ENCODE measurements around the gene SGTA.
"Not testable (repeated sequence)": the region's sequence is repeated elsewhere in the genome, so short reads cannot be mapped to it uniquely, and the experiment has no call there.

Gene SGTA

GRCh38 chr19:2805261-2805900, 22.3 kb upstream of the SGTA start:
- no peak for TF ChIP-seq ZNF274 (IDR thresholded peaks at IDR 0.05; ENCODE audit: low read depth, low read length)
- H3K4me3 ChIP-seq (ENCODE audit: low read length), result no peak overlapping the region

DNA sequence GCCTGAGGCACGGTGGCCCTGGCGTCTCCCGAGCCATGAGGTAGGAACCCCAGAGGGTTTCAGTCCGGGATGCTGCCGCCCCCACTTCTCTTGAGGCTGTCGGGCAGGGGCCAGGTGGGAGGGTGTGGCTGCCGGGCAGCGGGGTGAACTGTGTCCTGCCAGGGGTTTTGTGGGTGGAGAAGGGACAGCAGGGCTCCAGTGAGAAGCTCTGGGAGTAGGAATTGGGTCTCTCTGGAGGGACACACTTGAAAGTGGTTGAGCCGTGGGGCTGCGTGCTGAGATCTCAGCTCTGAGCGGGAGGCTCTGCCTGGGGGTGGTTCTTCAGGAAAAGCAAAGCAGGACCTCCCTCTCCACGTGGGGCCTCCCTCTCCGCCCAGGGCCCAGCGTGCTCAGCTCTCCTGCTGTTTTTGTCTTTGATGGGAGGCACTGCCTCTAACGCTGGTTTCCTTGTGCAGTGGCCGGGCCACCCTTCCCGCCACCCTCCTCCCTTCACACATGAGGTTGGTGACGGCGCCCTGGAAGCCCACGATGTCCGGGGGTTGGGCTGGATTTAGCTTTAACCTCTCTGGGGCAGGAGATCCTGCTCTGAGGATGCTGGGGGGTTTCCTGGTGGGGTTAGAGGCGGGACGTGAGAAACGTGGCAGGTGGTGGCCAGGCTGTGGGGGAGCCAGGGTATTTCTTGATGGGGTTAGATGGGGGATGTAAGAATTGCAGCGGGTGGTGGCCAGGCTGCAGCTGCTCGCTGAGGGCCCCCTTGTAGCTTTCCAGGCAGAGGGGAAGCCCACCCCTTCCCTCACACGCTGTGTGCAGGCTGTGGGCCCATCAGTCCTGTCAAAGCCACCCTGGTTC, 21.3 kb upstream of the SGTA start:
- H3K4me3 ChIP-seq (ENCODE audit: low read length), result no peak overlapping the region
- no peak for TF ChIP-seq ZNF274 (IDR thresholded peaks at IDR 0.05; ENCODE audit: low read depth, low read length)

DNA sequence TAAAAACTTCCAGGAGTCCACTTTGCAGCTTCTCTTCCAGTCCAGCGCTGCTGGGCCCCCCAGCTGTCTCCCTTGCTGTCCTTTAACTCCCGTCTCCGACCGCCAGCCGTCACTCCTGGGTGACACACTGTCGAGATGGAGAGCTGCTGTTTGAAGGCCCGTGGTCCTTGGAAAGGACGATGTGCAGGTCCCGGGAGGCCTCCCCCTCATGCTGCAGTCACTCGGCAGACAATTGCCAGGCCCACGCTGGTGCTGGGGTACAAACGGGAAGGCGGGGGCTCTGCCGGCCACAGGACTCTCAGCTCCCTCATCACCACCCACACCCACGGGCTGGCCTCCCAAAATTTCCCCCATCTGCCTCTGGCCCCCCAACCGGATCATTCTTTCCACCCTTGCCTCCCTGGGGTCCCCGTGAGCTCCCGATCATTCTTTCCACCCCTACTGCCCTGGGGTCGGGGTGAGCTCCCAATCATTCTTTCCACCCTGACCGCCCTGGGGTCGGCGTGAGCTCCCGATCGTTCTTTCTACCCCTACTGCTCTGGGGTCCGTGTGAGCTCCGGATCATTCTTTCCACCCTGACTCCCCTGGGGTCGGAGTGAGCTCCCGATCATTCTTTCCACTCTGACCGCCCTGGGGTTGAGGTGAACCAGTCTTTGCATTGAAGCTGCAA, 20.5 kb upstream of the SGTA start:
- no peak for TF ChIP-seq ZNF274 (IDR thresholded peaks at IDR 0.05; ENCODE audit: low read depth, low read length)
- H3K4me3 ChIP-seq (ENCODE audit: low read length), result no peak overlapping the region

DNA sequence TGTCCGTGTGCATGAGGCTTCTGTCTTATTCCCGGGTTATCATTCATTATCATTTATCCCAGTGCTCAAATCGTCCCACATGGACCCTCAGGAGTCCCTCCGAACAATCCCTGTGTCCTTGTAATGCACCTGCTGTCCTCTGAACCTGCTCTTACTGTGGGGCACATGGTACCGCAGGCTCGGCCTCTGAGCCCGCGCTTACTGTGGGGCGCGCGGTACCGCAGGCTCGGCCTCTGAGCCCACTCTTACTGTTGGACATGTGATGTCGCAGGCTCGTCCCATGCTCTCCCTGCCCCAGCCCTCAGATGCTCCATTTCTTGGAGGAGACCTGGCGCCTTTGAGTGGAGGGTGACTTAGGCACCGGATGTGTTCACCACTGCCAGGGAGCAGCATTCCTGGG, 19.8 kb upstream of the SGTA start:
- no peak for TF ChIP-seq ZNF274 (IDR thresholded peaks at IDR 0.05; ENCODE audit: low read depth, low read length)
- H3K4me3 ChIP-seq (ENCODE audit: low read length), result no peak overlapping the region

GRCh38 chr19:2800506-2800905, 17.4 kb upstream of the SGTA start:
- no peak overlapping the region for H3K4me3 ChIP-seq (ENCODE audit: low read length)
- no peak for TF ChIP-seq ZNF274 (IDR thresholded peaks at IDR 0.05; ENCODE audit: low read depth, low read length)

GRCh38 chr19:2799273-2800020, 16.4 kb upstream of the SGTA start:
- no peak overlapping the region for H3K4me3 ChIP-seq (ENCODE audit: low read length)
- no peak for TF ChIP-seq ZNF274 (IDR thresholded peaks at IDR 0.05; ENCODE audit: low read depth, low read length)

DNA sequence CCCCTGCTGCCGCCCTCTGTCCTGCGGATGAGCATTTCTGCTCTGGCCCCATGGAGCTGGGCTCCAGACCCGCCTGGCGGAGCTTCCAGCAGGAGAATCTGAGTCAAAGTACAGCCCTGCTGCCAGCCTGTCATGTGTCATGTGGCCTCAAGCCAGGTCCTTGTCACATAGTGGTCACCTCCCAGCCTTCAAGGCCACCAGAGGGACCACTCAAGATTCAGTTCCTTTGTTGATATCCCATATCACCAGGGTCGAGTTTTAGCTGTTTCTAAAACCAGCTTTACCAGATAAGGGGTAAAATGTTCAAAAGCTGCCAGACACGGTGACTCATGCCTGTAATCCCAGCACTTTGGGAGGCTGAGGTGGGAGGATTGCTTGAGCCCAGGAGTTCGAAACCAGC, 15.7 kb upstream of the SGTA start:
- no peak for TF ChIP-seq ZNF274 (IDR thresholded peaks at IDR 0.05; ENCODE audit: low read depth, low read length)
- H3K4me3 ChIP-seq (ENCODE audit: low read length), result no peak overlapping the region

DNA sequence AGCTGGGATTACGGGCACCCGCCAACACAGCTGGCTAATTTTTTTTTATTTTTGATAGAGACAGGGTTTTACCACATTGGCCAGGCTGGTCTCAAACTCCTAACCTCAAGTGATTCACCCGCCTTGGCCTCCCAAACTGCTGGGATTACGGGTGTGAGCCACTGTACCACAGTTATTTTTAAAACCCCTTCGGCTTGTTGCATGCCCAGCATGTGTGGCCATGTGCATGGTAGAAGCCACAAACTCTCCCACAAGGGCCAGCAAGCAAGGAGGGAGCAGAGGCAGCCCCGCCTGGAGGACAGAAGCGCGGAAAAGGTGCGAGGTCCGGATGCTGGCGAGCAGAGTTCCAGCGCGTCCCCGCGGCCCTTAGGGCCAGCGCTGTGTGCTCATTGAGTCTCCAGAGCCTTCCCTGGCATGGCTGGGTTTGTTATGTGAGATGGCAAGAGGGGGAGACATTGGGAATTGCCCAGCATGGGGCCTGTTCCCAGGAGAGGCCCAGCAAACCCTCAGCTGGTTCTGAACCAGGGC, 15.1 kb upstream of the SGTA start:
- no peak for TF ChIP-seq ZNF274 (IDR thresholded peaks at IDR 0.05; ENCODE audit: low read depth, low read length)
- H3K4me3 ChIP-seq (ENCODE audit: low read length), result no peak overlapping the region

DNA sequence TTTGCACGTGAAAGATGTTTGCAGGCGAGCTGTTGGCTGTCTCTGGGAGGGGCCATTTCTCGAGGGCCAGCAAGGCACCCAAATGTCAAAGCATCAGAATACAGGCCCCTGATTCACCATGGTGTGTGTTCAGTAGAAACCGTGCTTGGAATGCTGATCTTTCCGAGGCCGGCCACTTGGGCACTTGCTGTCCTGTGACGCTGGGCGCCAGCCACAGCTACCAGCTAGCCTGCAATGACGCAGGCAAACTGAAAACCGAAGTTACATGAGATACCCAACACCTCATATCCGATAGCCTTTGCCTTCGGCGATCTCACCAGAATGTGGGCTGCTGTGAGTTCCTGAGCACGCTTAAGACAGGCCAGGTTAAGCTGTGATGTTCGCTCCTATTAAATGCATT, 14.2 kb upstream of the SGTA start:
- H3K4me3 ChIP-seq (ENCODE audit: low read length), result no peak overlapping the region
- no peak for TF ChIP-seq ZNF274 (IDR thresholded peaks at IDR 0.05; ENCODE audit: low read depth, low read length)

DNA sequence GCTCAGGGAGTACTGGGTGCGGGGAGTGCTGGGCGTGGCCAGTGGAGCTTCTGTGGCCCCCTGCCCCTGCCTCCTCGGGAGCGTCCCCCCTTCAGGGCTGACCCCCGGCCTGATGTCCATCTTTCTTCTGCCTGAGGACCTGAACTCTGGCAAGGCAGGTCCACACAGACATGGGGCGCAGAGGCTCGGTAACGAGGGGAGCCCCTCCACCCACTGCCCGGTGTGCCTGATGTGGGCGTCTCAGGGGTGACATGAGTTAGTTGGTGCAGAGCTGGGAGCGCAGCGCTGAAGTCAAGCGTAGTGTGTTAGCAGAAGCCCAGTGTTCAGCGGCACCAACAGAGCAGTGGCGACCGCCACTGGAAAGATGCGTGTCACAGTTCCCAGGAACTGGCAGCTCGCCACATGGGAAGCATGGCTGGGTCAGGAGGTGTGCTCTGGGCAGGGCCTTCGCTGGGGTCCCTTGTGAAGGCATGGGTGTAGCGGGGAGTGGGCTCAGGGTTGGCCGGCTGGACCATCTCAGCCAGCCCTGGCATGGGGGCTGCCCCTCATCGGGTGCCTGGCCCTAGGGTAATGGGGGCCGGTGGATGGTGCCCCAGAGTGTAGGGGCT, 13.7 kb upstream of the SGTA start:
- no peak for TF ChIP-seq ZNF274 (IDR thresholded peaks at IDR 0.05; ENCODE audit: low read depth, low read length)
- no peak overlapping the region for H3K4me3 ChIP-seq (ENCODE audit: low read length)

- no peak for TF ChIP-seq ZNF274 (IDR thresholded peaks at IDR 0.05; ENCODE audit: low read depth, low read length)
These were observed 13.0 kb upstream of the SGTA start for GRCh38 chr19:2795827-2796658.

GRCh38 chr19:2793577-2793976, 10.5 kb upstream of the SGTA start:
- no peak overlapping the region for H3K4me3 ChIP-seq (ENCODE audit: low read length)
- no peak for TF ChIP-seq ZNF274 (IDR thresholded peaks at IDR 0.05; ENCODE audit: low read depth, low read length)

More at GRCh38 chr19:2795827-2796658, 13.0 kb upstream of the SGTA start:
- H3K4me3 ChIP-seq (ENCODE audit: low read length), result no peak overlapping the region

DNA sequence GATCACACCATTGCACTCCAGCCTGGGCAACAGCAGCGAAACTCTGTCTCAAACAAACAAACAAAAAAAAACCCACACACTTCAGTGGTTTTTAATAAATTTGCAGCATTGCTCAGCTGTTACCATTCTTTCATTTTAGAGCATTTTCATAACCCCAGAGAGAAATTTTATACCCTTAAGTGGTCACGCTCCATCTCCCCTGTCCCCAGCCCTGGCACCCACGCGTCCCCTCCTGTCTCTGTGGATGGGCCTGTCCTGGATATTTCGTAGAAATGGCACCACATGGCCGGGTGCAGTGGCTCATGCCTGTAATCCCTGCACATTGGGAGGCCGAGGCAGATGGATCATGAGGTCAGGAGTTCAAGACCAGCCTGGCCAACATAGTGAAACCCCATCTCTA, 10.1 kb upstream of the SGTA start:
- no peak overlapping the region for H3K4me3 ChIP-seq (ENCODE audit: low read length)
- no peak for TF ChIP-seq ZNF274 (IDR thresholded peaks at IDR 0.05; ENCODE audit: low read depth, low read length)

GRCh38 chr19:2792666-2793065, 9.6 kb upstream of the SGTA start:
- not testable (repeated sequence) for H3K4me3 ChIP-seq (ENCODE audit: low read length)
